ENCODE data around the gene TXNL1.

- no peak for TF ChIP-seq CTCF (IDR thresholded peaks at IDR 0.05)
- TF ChIP-seq POLR2A (IDR thresholded peaks at IDR 0.05): no peak
- TF ChIP-seq POLR2AphosphoS5 (IDR thresholded peaks at IDR 0.05): no peak
- no peak for TF ChIP-seq EP300 (IDR thresholded peaks at IDR 0.05)
Observed at GRCh38 chr18:56672391-56672790, 34.0 kb upstream of the TXNL1 start.

All from upper lobe of left lung (tissue), 4 donors.